Testis (tissue), 3 donors: ENCODE measurements around the gene GFOD1. TPM values are rescaled to one million over a fixed set of nuclear protein-coding genes. Genes with fewer than 3 reads are reported as not detected.

Source experiments
- DNase-seq: peaks from one replicate; pipeline ENCODE4 v3.0.0-alpha.2; 2019
- H3K27ac ChIP-seq, 2 donors: fragments of 200-600 bp; sonication (generic); one replicate each; pipeline ENCODE4 v1.5.1; 2019
- H3K27me3 ChIP-seq: fragments of 200-600 bp; sonication (generic); one replicate; pipeline ENCODE4 v1.5.1; 2019
- H3K36me3 ChIP-seq: fragments of 200-600 bp; sonication (generic); one replicate; pipeline ENCODE4 v1.5.1; 2017; ENCODE audit warnings: low read depth; ENCODE audit errors: missing control alignments
- H3K4me1 ChIP-seq: fragments of 200-600 bp; sonication (generic); one replicate; pipeline ENCODE4 v1.5.1; 2019
- H3K4me3 ChIP-seq, 2 donors: fragments of 200-600 bp; sonication (generic); one replicate each; pipeline ENCODE4 v1.5.1; 2017 to 2019
- H3K9me3 ChIP-seq: fragments of 200-600 bp; sonication (generic); one replicate; pipeline ENCODE4 v1.5.1; 2017
- CTCF ChIP-seq, 3 experiments: fragments of 450-650 bp in 2 of 3; fragments of 200-600 bp in 1 of 3; sonication (generic) in 1 of 3; IDR thresholded peaks; one replicate each; pipeline ENCODE4 v1.5.1; 2016 to 2019; ENCODE audit warnings: antibody characterized with exemption in 3 of 3, mild to moderate bottlenecking in 2 of 3, moderate library complexity in 1 of 3
- POLR2A ChIP-seq: fragments of 450-650 bp; IDR thresholded peaks from one replicate; pipeline ENCODE4 v1.6.1; 2017; ENCODE audit warnings: antibody characterized with exemption, mild to moderate bottlenecking, moderate library complexity
- WGBS, 2 donors: methylation state at CpG; one replicate each; pipeline ENCODE4 v1.1.5; 2018; 5-methylcytosine and 5-hydroxymethylcytosine counted together
- intact Hi-C: fragments of 100-400 bp; cut with DNase I; formaldehyde crosslinking; loops from one replicate; pipeline ENCODE4 v1.15.1; 2023; ENCODE audit warnings: low total_unique reads
- polyA plus RNA-seq: library from polyadenylated mRNA; stranded (reverse); fragments of 350-450 nt; fragmentation: Illumina TruSeq; extraction: RNeasy Lipid Tissue Mini Kit (QIAGEN cat#74804); gene quantifications from one replicate; pipeline ENCODE4 v1.2.3, GENCODE V29; 2014; ENCODE audit warnings: low read depth, low replicate concordance; ENCODE audit not compliant: insufficient read depth
- total RNA-seq, 2 donors: library from RNA; depleted of rRNA; stranded (reverse); fragments of >200 nt; gene quantifications; one replicate each; pipeline ENCODE4 v1.2.3, GENCODE V29; 2016

GFOD1 gene
- total and polyA plus RNA-seq, 3 donors from 2014 or later: 2.5 to 5.4 (median 5.0) TPM

GRCh38 chr6:13505345-13505734 is 17.9 kb upstream of the GFOD1 start:
- WGBS, 2 donors: 90 to 93% methylated on average over 7 of the region's 7 CpGs
- H3K4me1 ChIP-seq: no peaks in the 10 kb centered on the region
- H3K9me3 ChIP-seq: no peaks in the 10 kb centered on the region
- H3K27ac ChIP-seq: no peak overlapping the region
- no peaks in the 10 kb centered on the region for H3K36me3 ChIP-seq
- DNase-seq: no peak
- TF ChIP-seq CTCF (IDR thresholded peaks at IDR 0.05) (no peak), POLR2A (no peak)
- intact Hi-C loops: no loop called here
- H3K4me3 ChIP-seq: no peak overlapping the region
- H3K27me3 ChIP-seq: no peaks in the 10 kb centered on the region

DNA sequence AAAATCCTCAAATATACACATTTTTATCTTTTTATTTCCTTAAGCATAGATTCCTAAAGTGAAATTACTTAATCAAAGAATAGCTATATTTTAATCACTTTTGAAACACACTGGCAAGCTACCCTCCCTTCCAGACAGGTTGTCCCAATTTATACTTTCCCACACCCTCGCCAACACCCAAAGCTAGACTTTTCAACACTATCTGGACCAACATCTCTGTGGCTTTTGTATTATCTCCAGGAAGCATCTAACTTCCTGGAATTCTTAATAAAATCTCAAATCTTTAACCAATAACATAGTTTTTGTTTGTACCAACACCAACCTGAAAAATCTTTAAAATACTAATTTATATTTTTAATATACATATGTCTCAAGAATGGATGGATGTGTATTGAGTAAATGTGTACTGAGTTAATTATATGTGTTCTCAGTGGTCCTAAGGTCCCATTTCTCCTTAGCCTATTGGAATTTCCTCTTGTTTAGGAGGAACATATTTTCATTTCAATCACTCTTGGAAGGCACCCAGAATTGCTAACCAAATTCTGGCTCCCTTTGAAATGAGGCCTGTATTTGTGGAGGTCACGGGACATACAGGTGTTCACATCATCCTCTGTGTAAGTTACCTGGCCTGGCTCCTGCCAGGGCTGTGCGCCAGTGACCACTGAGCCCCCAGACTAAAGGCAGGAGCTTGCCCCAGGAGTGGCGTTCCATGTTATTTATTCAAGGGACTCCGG is 17.4 kb upstream of the GFOD1 start:
- Histone ChIP-seq H3K9me3 (no peaks in the 10 kb centered on the region), H3K27ac (no peak overlapping the region), H3K4me3 (no peak overlapping the region), H3K27me3 (no peaks in the 10 kb centered on the region), H3K4me1 (no peaks in the 10 kb centered on the region), H3K36me3 (no peaks in the 10 kb centered on the region)
- DNase-seq: no peak
- 82 to 86% methylated on average over 5 of the region's 5 CpGs for WGBS, 2 donors
- no peak for TF ChIP-seq CTCF (IDR thresholded peaks at IDR 0.05)
- TF ChIP-seq POLR2A: no peak
- intact Hi-C loops: no loop called here

- TF ChIP-seq POLR2A (no peak), CTCF (IDR thresholded peaks at IDR 0.05) (no peak)
- no peak for DNase-seq
- H3K4me1 ChIP-seq: no peaks in the 10 kb centered on the region
- H3K27ac ChIP-seq: no peak overlapping the region
- no peaks in the 10 kb centered on the region for H3K9me3 ChIP-seq
- intact Hi-C loops: no loop called here
- H3K4me3 ChIP-seq: no peak overlapping the region
- no peaks in the 10 kb centered on the region for H3K27me3 ChIP-seq
- no peaks in the 10 kb centered on the region for H3K36me3 ChIP-seq
- 82 to 85% methylated on average over 3 of the region's 3 CpGs for WGBS, 2 donors
These were observed 13.5 kb upstream of the GFOD1 start for GRCh38 chr6:13500915-13501314.

- H3K36me3 ChIP-seq: no peaks in the 10 kb centered on the region
- H3K4me1 ChIP-seq: no peaks in the 10 kb centered on the region
- intact Hi-C loops: no loop called here
- no peak for DNase-seq
- no peaks in the 10 kb centered on the region for H3K27me3 ChIP-seq
- H3K9me3 ChIP-seq: no peaks in the 10 kb centered on the region
- no peak overlapping the region for H3K4me3 ChIP-seq
- WGBS, 2 donors: 45 to 67% methylated on average over 1 of the region's 1 CpG
- H3K27ac ChIP-seq: no peak overlapping the region
- TF ChIP-seq POLR2A (no peak), CTCF (IDR thresholded peaks at IDR 0.05) (no peak)
These were observed 12.9 kb upstream of the GFOD1 start for GRCh38 chr6:13500264-13500663.
